Body of pancreas (tissue), 4 donors: ENCODE results near the gene OR4F6.

Experiments
- POLR2A ChIP-seq, 3 donors: fragments of 450-650 bp; IDR thresholded peaks; one replicate each; pipeline ENCODE4 v1.6.1; 2016; ENCODE audit warnings: antibody characterized with exemption in 3 of 3, mild to moderate bottlenecking in 2 of 3
- TF ChIP-seq, protein P1 (sequence below), 7 experiments: fragments of 450-650 bp in 4 of 7; fragments of 200-600 bp in 3 of 7; sonication (generic) in 3 of 7; IDR thresholded peaks; one replicate each; pipeline ENCODE4 v1.5.1; 2016 to 2019; ENCODE audit warnings: antibody characterized with exemption in 7 of 7

DNA sequence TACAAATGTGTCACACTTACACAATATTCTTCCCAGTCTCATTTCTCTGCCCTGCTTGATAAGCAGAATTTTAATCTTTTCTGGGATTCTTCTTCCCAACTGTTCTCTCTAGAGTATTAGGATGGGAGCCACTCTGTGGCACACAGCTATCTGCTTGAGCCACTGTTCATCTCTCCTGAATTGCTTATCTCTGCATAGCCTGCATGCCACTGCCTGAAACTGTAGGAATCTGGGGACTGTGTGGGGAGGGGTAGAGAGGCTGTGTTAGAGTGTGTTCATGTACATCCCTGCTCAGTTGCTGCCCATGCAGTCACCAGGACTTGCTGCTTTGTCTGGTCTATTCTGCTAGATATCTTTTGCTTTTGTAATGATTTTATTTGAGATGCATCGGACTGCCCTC is 2.3 kb upstream of the OR4F6 start:
- TF ChIP-seq, protein P1, sequence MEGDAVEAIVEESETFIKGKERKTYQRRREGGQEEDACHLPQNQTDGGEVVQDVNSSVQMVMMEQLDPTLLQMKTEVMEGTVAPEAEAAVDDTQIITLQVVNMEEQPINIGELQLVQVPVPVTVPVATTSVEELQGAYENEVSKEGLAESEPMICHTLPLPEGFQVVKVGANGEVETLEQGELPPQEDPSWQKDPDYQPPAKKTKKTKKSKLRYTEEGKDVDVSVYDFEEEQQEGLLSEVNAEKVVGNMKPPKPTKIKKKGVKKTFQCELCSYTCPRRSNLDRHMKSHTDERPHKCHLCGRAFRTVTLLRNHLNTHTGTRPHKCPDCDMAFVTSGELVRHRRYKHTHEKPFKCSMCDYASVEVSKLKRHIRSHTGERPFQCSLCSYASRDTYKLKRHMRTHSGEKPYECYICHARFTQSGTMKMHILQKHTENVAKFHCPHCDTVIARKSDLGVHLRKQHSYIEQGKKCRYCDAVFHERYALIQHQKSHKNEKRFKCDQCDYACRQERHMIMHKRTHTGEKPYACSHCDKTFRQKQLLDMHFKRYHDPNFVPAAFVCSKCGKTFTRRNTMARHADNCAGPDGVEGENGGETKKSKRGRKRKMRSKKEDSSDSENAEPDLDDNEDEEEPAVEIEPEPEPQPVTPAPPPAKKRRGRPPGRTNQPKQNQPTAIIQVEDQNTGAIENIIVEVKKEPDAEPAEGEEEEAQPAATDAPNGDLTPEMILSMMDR (IDR thresholded peaks at IDR 0.05), result no peak
- TF ChIP-seq POLR2A (IDR thresholded peaks at IDR 0.05), result no peak
